MM.1S (cell line): Measurements from ENCODE around the gene RABGAP1L.
"Not testable (repeated sequence)": the region's sequence is repeated elsewhere in the genome, so short reads cannot be mapped to it uniquely, and the experiment has no call there.

Experiments
- EZH2 ChIP-seq: fragments of 300-600 bp; sonication (generic); optimal IDR thresholded peaks from 2 replicates; pipeline ENCODE3; 2017; ENCODE audit warnings: low read depth, mild to moderate bottlenecking, antibody characterized with exemption, low read length, mixed read lengths
- EZH2phosphoT487 ChIP-seq: fragments of 300-600 bp; sonication (generic); IDR thresholded peaks from 2 replicates; pipeline ENCODE4 v1.6.1; 2018; ENCODE audit warnings: antibody characterized with exemption, low read length
- TF ChIP-seq, protein P1 (sequence below): fragments of 300-600 bp; sonication (generic); IDR thresholded peaks from 2 replicates; pipeline ENCODE4 v1.5.1; 2016; ENCODE audit warnings: antibody characterized with exemption, low read length, mixed read lengths

DNA sequence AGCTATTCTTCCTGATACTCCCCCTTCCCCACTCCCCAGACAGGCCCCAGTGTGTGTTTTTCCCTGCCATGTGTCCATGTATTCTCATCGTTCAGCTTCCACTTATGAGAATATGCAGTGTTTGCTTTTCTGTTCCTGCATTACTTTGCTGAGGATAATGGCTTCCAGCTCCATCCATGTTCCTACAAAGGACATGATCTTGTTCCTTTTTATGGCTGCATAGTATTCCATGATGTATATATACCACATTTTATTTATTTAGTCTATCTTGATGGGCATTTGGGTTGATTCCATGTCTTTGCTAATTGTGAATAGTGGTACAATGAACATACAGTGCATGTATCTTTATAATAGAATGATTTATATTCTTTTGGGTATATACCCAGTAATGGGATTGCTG, 181.1 kb downstream of the RABGAP1L start:
- TF ChIP-seq, protein P1, sequence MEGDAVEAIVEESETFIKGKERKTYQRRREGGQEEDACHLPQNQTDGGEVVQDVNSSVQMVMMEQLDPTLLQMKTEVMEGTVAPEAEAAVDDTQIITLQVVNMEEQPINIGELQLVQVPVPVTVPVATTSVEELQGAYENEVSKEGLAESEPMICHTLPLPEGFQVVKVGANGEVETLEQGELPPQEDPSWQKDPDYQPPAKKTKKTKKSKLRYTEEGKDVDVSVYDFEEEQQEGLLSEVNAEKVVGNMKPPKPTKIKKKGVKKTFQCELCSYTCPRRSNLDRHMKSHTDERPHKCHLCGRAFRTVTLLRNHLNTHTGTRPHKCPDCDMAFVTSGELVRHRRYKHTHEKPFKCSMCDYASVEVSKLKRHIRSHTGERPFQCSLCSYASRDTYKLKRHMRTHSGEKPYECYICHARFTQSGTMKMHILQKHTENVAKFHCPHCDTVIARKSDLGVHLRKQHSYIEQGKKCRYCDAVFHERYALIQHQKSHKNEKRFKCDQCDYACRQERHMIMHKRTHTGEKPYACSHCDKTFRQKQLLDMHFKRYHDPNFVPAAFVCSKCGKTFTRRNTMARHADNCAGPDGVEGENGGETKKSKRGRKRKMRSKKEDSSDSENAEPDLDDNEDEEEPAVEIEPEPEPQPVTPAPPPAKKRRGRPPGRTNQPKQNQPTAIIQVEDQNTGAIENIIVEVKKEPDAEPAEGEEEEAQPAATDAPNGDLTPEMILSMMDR, result not testable (repeated sequence)
- TF ChIP-seq EZH2phosphoT487, EZH2: not testable (repeated sequence)
